ENCODE data around the gene RNU4-1. TPM values are rescaled to one million over a fixed set of nuclear protein-coding genes. Genes with fewer than 3 reads are reported as not detected.
"Not testable (repeated sequence)": the region's sequence is repeated elsewhere in the genome, so short reads cannot be mapped to it uniquely, and the experiment has no call there.

Gene RNU4-1
- polyA plus RNA-seq, 1 donor from 2014 or later: not detected

DNA sequence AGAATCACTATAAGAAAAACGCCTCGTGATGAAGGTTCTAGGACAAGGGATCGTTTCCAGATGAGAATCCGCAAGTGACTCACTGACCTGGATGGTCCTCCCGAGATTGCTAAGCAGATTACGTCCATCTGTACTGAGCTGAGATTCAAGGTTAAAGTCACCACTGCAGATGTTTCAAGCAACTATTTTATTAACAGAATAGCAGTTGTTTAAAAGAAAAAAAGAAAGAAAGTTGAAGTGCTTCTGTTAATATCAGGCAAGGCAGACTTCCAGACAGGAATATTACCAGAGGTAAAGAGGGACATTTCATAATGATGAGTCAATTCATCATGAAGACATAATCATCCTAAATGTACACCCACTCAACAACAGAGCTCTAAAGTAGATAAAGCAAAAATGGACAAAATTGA, 45.4 kb downstream of the RNU4-1 start:
- H3K79me2 ChIP-seq (replicated peaks; ENCODE audit: insufficient read depth, low read length): no peaks in the 10 kb centered on the region

DNA sequence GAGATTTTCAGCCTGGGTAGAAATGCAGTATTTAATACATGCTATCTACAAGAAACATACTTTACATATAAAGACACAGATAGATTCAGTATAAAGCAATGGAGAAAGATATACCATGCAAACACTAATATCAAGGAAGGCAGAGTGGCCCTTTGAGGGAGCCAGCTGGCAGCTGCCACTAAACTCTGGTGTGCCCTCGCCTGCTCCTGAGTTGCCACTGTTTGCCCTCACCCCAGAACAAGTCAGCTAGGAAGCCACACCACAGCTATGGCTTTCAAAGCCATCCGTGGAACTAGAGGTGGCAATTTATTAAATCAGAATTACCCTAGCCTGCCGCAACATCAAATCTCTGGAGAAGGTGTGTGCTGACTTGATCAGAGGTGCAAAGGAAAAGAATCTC, 45.9 kb downstream of the RNU4-1 start:
- no peaks in the 10 kb centered on the region for H4K20me1 ChIP-seq (ENCODE audit: insufficient read depth)
- H3K27ac ChIP-seq (ENCODE audit: low read length): no peak overlapping the region
- H3K4me2 ChIP-seq (ENCODE audit: low read length): no peak overlapping the region
- H3K27me3 ChIP-seq (ENCODE audit: insufficient read depth, low read depth, low read length): no peaks in the 10 kb centered on the region
- H3K9me2 ChIP-seq (ENCODE audit: insufficient read depth, low read length): no peaks in the 10 kb centered on the region
- H3K9ac ChIP-seq (ENCODE audit: low read length): no peak overlapping the region
- TF ChIP-seq, protein P1, sequence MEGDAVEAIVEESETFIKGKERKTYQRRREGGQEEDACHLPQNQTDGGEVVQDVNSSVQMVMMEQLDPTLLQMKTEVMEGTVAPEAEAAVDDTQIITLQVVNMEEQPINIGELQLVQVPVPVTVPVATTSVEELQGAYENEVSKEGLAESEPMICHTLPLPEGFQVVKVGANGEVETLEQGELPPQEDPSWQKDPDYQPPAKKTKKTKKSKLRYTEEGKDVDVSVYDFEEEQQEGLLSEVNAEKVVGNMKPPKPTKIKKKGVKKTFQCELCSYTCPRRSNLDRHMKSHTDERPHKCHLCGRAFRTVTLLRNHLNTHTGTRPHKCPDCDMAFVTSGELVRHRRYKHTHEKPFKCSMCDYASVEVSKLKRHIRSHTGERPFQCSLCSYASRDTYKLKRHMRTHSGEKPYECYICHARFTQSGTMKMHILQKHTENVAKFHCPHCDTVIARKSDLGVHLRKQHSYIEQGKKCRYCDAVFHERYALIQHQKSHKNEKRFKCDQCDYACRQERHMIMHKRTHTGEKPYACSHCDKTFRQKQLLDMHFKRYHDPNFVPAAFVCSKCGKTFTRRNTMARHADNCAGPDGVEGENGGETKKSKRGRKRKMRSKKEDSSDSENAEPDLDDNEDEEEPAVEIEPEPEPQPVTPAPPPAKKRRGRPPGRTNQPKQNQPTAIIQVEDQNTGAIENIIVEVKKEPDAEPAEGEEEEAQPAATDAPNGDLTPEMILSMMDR (IDR thresholded peaks at IDR 0.05; ENCODE audit: poor library complexity, severe bottlenecking): no peak
- TF ChIP-seq EZH2 (IDR thresholded peaks at IDR 0.05; ENCODE audit: borderline replicate concordance, insufficient read depth, low read length, poor library complexity, severe bottlenecking): no peak
- TF ChIP-seq EP300 (conservative IDR thresholded peaks at IDR 0.05; ENCODE audit: poor library complexity, severe bottlenecking): no peak
- TF ChIP-seq RAD21 (conservative IDR thresholded peaks at IDR 0.05): no peak
- TF ChIP-seq MXI1 (conservative IDR thresholded peaks at IDR 0.05; ENCODE audit: poor library complexity, severe bottlenecking): no peak
- no peak for TF ChIP-seq POLR2AphosphoS5 (IDR thresholded peaks at IDR 0.05)
- TF ChIP-seq, protein P2, sequence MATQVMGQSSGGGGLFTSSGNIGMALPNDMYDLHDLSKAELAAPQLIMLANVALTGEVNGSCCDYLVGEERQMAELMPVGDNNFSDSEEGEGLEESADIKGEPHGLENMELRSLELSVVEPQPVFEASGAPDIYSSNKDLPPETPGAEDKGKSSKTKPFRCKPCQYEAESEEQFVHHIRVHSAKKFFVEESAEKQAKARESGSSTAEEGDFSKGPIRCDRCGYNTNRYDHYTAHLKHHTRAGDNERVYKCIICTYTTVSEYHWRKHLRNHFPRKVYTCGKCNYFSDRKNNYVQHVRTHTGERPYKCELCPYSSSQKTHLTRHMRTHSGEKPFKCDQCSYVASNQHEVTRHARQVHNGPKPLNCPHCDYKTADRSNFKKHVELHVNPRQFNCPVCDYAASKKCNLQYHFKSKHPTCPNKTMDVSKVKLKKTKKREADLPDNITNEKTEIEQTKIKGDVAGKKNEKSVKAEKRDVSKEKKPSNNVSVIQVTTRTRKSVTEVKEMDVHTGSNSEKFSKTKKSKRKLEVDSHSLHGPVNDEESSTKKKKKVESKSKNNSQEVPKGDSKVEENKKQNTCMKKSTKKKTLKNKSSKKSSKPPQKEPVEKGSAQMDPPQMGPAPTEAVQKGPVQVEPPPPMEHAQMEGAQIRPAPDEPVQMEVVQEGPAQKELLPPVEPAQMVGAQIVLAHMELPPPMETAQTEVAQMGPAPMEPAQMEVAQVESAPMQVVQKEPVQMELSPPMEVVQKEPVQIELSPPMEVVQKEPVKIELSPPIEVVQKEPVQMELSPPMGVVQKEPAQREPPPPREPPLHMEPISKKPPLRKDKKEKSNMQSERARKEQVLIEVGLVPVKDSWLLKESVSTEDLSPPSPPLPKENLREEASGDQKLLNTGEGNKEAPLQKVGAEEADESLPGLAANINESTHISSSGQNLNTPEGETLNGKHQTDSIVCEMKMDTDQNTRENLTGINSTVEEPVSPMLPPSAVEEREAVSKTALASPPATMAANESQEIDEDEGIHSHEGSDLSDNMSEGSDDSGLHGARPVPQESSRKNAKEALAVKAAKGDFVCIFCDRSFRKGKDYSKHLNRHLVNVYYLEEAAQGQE (IDR thresholded peaks at IDR 0.05; ENCODE audit: borderline replicate concordance): no peak
- no peak for TF ChIP-seq TAF1 (IDR thresholded peaks at IDR 0.05; ENCODE audit: low read depth)
- no peak for TF ChIP-seq SMC3 (conservative IDR thresholded peaks at IDR 0.05; ENCODE audit: poor library complexity)
- no peaks in the 10 kb centered on the region for H3K36me3 ChIP-seq (ENCODE audit: insufficient read depth, low read length)
- H2AFZ ChIP-seq (ENCODE audit: low read depth, low read length): no peak overlapping the region
- no peaks in the 10 kb centered on the region for H3K79me2 ChIP-seq (replicated peaks; ENCODE audit: insufficient read depth, low read length)
- no peaks in the 10 kb centered on the region for H3F3A ChIP-seq (ENCODE audit: insufficient read depth, low read length, poor library complexity, severe bottlenecking)
- no peak overlapping the region for H3K4me3 ChIP-seq (ENCODE audit: low read length)
- H3K9me3 ChIP-seq (ENCODE audit: low read length): no peaks in the 10 kb centered on the region

More for the DNA sequence above, 45.4 kb downstream of the RNU4-1 start:
- Histone ChIP-seq H3K27me3 (ENCODE audit: insufficient read depth, low read depth, low read length) (no peaks in the 10 kb centered on the region), H3K9me2 (ENCODE audit: insufficient read depth, low read length) (no peaks in the 10 kb centered on the region), H3K27ac (ENCODE audit: low read length) (no peak overlapping the region), H3K9ac (ENCODE audit: low read length) (no peak overlapping the region), H3K9me3 (ENCODE audit: low read length) (no peaks in the 10 kb centered on the region), H4K20me1 (ENCODE audit: insufficient read depth) (no peaks in the 10 kb centered on the region), H2AFZ (ENCODE audit: low read depth, low read length) (no peak overlapping the region), H3K4me2 (ENCODE audit: low read length) (no peak overlapping the region), H3K4me3 (ENCODE audit: low read length) (no peak overlapping the region), H3F3A (ENCODE audit: insufficient read depth, low read length, poor library complexity, severe bottlenecking) (no peaks in the 10 kb centered on the region), H3K36me3 (ENCODE audit: insufficient read depth, low read length) (no peaks in the 10 kb centered on the region)
- TF ChIP-seq EZH2 (IDR thresholded peaks at IDR 0.05; ENCODE audit: borderline replicate concordance, insufficient read depth, low read length, poor library complexity, severe bottlenecking): no peak
- TF ChIP-seq, protein P2 (IDR thresholded peaks at IDR 0.05; ENCODE audit: borderline replicate concordance): no peak
- TF ChIP-seq, protein P1 (IDR thresholded peaks at IDR 0.05; ENCODE audit: poor library complexity, severe bottlenecking): no peak
- no peak for TF ChIP-seq SMC3 (conservative IDR thresholded peaks at IDR 0.05; ENCODE audit: poor library complexity)
- no peak for TF ChIP-seq TAF1 (IDR thresholded peaks at IDR 0.05; ENCODE audit: low read depth)
- no peak for TF ChIP-seq EP300 (conservative IDR thresholded peaks at IDR 0.05; ENCODE audit: poor library complexity, severe bottlenecking)
- no peak for TF ChIP-seq RAD21 (conservative IDR thresholded peaks at IDR 0.05)
- no peak for TF ChIP-seq MXI1 (conservative IDR thresholded peaks at IDR 0.05; ENCODE audit: poor library complexity, severe bottlenecking)
- no peak for TF ChIP-seq POLR2AphosphoS5 (IDR thresholded peaks at IDR 0.05)

DNA sequence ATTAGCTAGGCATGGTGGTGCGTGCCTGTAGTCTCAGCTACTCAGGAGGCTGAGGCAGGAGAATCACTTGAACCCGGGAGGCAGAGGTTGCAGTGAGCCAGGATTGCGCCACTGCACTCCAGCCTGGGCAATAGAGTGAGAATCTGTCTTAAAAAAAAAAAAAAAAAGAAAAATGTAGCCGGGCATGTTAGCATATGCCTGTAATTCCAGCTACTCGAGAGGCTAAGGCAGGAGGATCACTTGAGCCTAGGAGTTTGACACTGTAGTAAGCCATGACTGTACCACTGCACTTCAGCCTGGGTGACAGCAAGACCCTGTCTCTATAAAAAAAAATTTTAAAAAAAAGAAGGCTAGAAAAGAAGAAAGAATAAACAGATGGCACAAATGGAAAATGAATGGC, 46.3 kb downstream of the RNU4-1 start:
- H3K4me3 ChIP-seq (ENCODE audit: low read length); H3K9me2 ChIP-seq (ENCODE audit: insufficient read depth, low read length); H3K36me3 ChIP-seq (ENCODE audit: insufficient read depth, low read length); H3K27me3 ChIP-seq (ENCODE audit: insufficient read depth, low read depth, low read length); H2AFZ ChIP-seq (ENCODE audit: low read depth, low read length); H3K4me2 ChIP-seq (ENCODE audit: low read length); H4K20me1 ChIP-seq (ENCODE audit: insufficient read depth); H3F3A ChIP-seq (ENCODE audit: insufficient read depth, low read length, poor library complexity, severe bottlenecking); H3K27ac ChIP-seq (ENCODE audit: low read length); H3K79me2 ChIP-seq (replicated peaks; ENCODE audit: insufficient read depth, low read length); H3K9ac ChIP-seq (ENCODE audit: low read length); H3K9me3 ChIP-seq (ENCODE audit: low read length): not testable (repeated sequence)

Data from neural cell (in vitro differentiated cells).